H1 (cell line): ENCODE data around the gene NEK4.

Source experiments
- HDAC2 ChIP-seq, 2 experiments: fragments of 300-600 bp in 1 of 2; sonication (generic) in 1 of 2; IDR thresholded peaks; 2 replicates each; pipeline ENCODE4 v1.6.1; 2011 to 2012; ENCODE audit warnings: low read depth in 2 of 2, low read length in 2 of 2, mild to moderate bottlenecking in 2 of 2, moderate library complexity in 2 of 2, borderline replicate concordance in 1 of 2, inconsistent platforms in 1 of 2
- HDAC6 ChIP-seq: IDR thresholded peaks from one replicate; pipeline ENCODE4 v1.7.1; 2012; ENCODE audit warnings: low read depth, mild to moderate bottlenecking, inconsistent platforms, low read length, moderate library complexity
- POLR2A ChIP-seq, 2 experiments: IDR thresholded peaks; 1 replicate in 1 of 2; 2 replicates in 1 of 2; pipeline ENCODE4 v1.6.1; 2011; ENCODE audit warnings: low read depth in 2 of 2, low read length in 2 of 2, mild to moderate bottlenecking in 2 of 2; ENCODE audit errors: control extremely low read depth in 1 of 2
- RAD21 ChIP-seq, 2 experiments: IDR thresholded peaks in 1 of 2; conservative IDR thresholded peaks in 1 of 2; 2 replicates each; pipeline ENCODE4 v1.6.1; 2011; ENCODE audit warnings: low read depth in 2 of 2, low read length in 2 of 2, improper control_type of control experiment in 1 of 2, inconsistent platforms in 1 of 2, mild to moderate bottlenecking in 1 of 2, moderate library complexity in 1 of 2
- RFX5 ChIP-seq: IDR thresholded peaks from 2 replicates; pipeline ENCODE4 v1.6.1; 2011; ENCODE audit warnings: low read depth, low read length, improper control_type of control experiment, borderline replicate concordance
- ZNF274 ChIP-seq: IDR thresholded peaks from 2 replicates; pipeline ENCODE4 v1.7.0; 2012; ENCODE audit warnings: low read length, borderline replicate concordance; ENCODE audit errors: extremely low read depth

- no peak for TF ChIP-seq HDAC6
- TF ChIP-seq POLR2A (IDR thresholded peaks at IDR 0.05; ENCODE audit: control extremely low read depth in 1 of 2, low read depth in 2 of 2, low read length in 2 of 2), result no peak
- no peak for TF ChIP-seq HDAC2 (IDR thresholded peaks at IDR 0.05; ENCODE audit: borderline replicate concordance in 1 of 2, low read depth in 2 of 2, low read length in 2 of 2)
- no peak for TF ChIP-seq ZNF274
- no peak for TF ChIP-seq RFX5
- no peak for TF ChIP-seq RAD21 (IDR thresholded peaks at IDR 0.05 in 1 of 2, conservative IDR thresholded peaks at IDR 0.05 in 1 of 2; ENCODE audit: low read depth in 2 of 2, low read length in 2 of 2)
Measured at GRCh38 chr3:52795298-52795900, 24.7 kb upstream of the NEK4 start.
